GM18868 (cell line): ENCODE measurements around the gene ARF1.

ENCODE experiments used
- ATAC-seq: cut with Tn5 transposase; IDR thresholded peaks from one replicate; pipeline ENCODE4 v1.9.1; 2021; ENCODE audit warnings: mild to moderate bottlenecking, moderate library complexity; ENCODE audit not compliant: unreplicated experiment

ARF1 gene

GRCh38 chr1:228084797-228085196, 2.3 kb downstream of the ARF1 start:
- ATAC-seq, result no peak

- ATAC-seq, result no peak
Observed at GRCh38 chr1:228085287-228085951, 2.9 kb downstream of the ARF1 start.

GRCh38 chr1:228087771-228088251, 5.3 kb downstream of the ARF1 start:
- ATAC-seq, result no peak

- no peak for ATAC-seq
Observed at GRCh38 chr1:228088586-228089498, 6.3 kb downstream of the ARF1 start.

- ATAC-seq, result no peak
Observed at GRCh38 chr1:228089519-228090380, 7.2 kb downstream of the ARF1 start.

GRCh38 chr1:228090613-228091081, 8.1 kb downstream of the ARF1 start:
- ATAC-seq, result no peak

GRCh38 chr1:228091084-228091483, 8.6 kb downstream of the ARF1 start:
- no peak for ATAC-seq

- ATAC-seq, result no peak
Observed at GRCh38 chr1:228092342-228093049, 10.0 kb downstream of the ARF1 start.

- ATAC-seq, result no peak
Observed at GRCh38 chr1:228093050-228093906, 10.8 kb downstream of the ARF1 start.

- ATAC-seq, result no peak
Observed at GRCh38 chr1:228094432-228095016, 12.0 kb downstream of the ARF1 start.

GRCh38 chr1:228095161-228095560, 12.7 kb downstream of the ARF1 start:
- ATAC-seq, result no peak

GRCh38 chr1:228095938-228096337, 13.4 kb downstream of the ARF1 start:
- no peak for ATAC-seq

- ATAC-seq, result no peak
Observed at GRCh38 chr1:228096416-228097332, 14.2 kb downstream of the ARF1 start.

GRCh38 chr1:228097333-228098081, 15.0 kb downstream of the ARF1 start:
- ATAC-seq, result no peak

- no peak for ATAC-seq
Observed at GRCh38 chr1:228098323-228098931, 15.9 kb downstream of the ARF1 start.

GRCh38 chr1:228099331-228099732, 16.8 kb downstream of the ARF1 start:
- ATAC-seq, result no peak
